GM23248 (cell line): ENCODE data around the gene RCC2.

Experiments used
- EZH2 ChIP-seq: fragments of 200-600 bp; sonication (generic); IDR thresholded peaks from 2 replicates; pipeline ENCODE4 v1.6.1; 2018; ENCODE audit warnings: antibody characterized with exemption, mild to moderate bottlenecking; ENCODE audit not compliant: insufficient read depth, poor library complexity, severe bottlenecking
- EZH2phosphoT487 ChIP-seq: fragments of 200-600 bp; sonication (generic); IDR thresholded peaks from 2 replicates; pipeline ENCODE4 v1.6.1; 2018; ENCODE audit warnings: antibody characterized with exemption, moderate library complexity, mild to moderate bottlenecking, low read depth; ENCODE audit not compliant: insufficient read depth

DNA sequence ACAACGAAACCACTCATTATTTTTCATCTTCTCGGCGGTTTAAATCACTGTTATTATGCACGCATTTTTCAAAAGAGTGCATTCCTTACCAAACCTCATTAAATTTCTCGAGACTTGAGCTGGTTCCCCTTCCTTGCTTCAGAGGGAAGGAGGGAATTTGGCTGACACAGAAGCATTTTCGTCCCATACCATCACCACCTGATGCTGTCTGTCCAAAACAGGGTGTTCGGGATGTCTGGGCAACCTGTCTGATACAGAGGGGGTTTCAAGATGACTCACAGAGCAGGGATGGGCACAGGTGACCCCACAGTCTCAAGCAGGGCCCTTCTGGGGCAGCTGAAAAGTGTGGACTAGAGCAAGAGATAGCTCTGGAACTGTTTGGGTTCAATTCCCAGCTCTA lies 12.3 kb upstream of the RCC2 start:
- TF ChIP-seq EZH2 (no peak), EZH2phosphoT487 (no peak)
